Measurements from ENCODE around the gene FHDC1. TPM values are rescaled to one million over a fixed set of nuclear protein-coding genes. Genes with fewer than 3 reads are reported as not detected.
A peak's percentile ranks its signal among the peaks of the same experiment; 100 is the strongest.

Gene FHDC1
- total RNA-seq, 1 experiment from 2014 or later, result 19.9 TPM

- no peak for TF ChIP-seq CTCF (conservative IDR thresholded peaks at IDR 0.05)
- Histone ChIP-seq H3K79me2 (ENCODE audit: insufficient read depth, low read length) (no peaks in the 10 kb centered on the region), H3K23ac (ENCODE audit: insufficient read length, low read depth, low read length) (no peak overlapping the region), H2BK5ac (ENCODE audit: insufficient read length, low read length) (no peak overlapping the region), H3K4me2 (ENCODE audit: insufficient read depth, insufficient read length, low read length) (no peak overlapping the region), H3K9me3 (ENCODE audit: control insufficient read depth, low read depth, low read length) (no peaks in the 10 kb centered on the region), H4K8ac (replicated peaks; ENCODE audit: insufficient read length, low read depth, low read length) (no peak overlapping the region), H3K23me2 (ENCODE audit: insufficient read length, low read depth, low read length, poor library complexity, severe bottlenecking) (no peaks in the 10 kb centered on the region), H4K20me1 (ENCODE audit: control insufficient read depth, insufficient read depth, insufficient read length) (no peaks in the 10 kb centered on the region), H2BK12ac (ENCODE audit: insufficient read length, low read depth, low read length) (no peak overlapping the region), H3K4ac (ENCODE audit: low read depth, low read length) (no peak overlapping the region), H3K27me3 (ENCODE audit: insufficient read depth, low read length) (no peaks in the 10 kb centered on the region), H4K91ac (ENCODE audit: insufficient read length, low read depth, low read length) (no peak overlapping the region), H3K79me1 (ENCODE audit: insufficient read depth, low read depth, low read length, poor library complexity, severe bottlenecking) (no peaks in the 10 kb centered on the region), H3K4me1 (ENCODE audit: insufficient read depth, low read length) (peaks cover 8% of the 10 kb centered on the region; the same call in 1 of the 2 replicates), H3T11ph (ENCODE audit: low read length) (no peak overlapping the region), H3K56ac (ENCODE audit: insufficient read length, low read depth, low read length) (no peak overlapping the region), H3K18ac (ENCODE audit: insufficient read length, low read depth, low read length) (no peak overlapping the region), H2BK15ac (ENCODE audit: low read depth, low read length) (no peak overlapping the region), H2AFZ (ENCODE audit: low read length) (no peak overlapping the region), H3K27ac (ENCODE audit: insufficient read length, low read depth, low read length) (no peak overlapping the region), H2BK120ac (ENCODE audit: low read depth, low read length, poor library complexity, severe bottlenecking) (no peak overlapping the region), H4K5ac (ENCODE audit: insufficient read length, low read depth, low read length) (no peak overlapping the region), H2AK5ac (ENCODE audit: insufficient read length, low read length) (no peak overlapping the region), H3K9ac (ENCODE audit: extremely low read depth, insufficient read length, low read length) (no peak overlapping the region), H3K14ac (ENCODE audit: insufficient read depth, low read length) (no peak overlapping the region), H2BK20ac (ENCODE audit: low read depth, low read length, poor library complexity, severe bottlenecking) (no peak overlapping the region)
- H3K36me3 Mint-ChIP-seq (ENCODE audit: insufficient read depth in 1 of 3, low read depth in 3 of 3), result peaks cover 0 to 15% (median 13%) of the 10 kb centered on the region in 3 experiments
- no peak for DNase-seq
- H3K27me3 Mint-ChIP-seq (ENCODE audit: low read depth), result peaks cover 5% of the 10 kb centered on the region; the same call in 1 of the 2 replicates
- H3K27ac Mint-ChIP-seq, result peak overlapping the region in 1 of 3 experiments; percentile 69; a peak in 1 of 7 replicates
- peaks cover 36 to 42% of the 10 kb centered on the region in 2 experiments for H3K4me1 Mint-ChIP-seq
- no peak overlapping the region for H3K4me3 Mint-ChIP-seq
- no CpG with 5 or more reads among the region's 15 CpGs for WGBS (ENCODE audit: extremely low coverage, insufficient read length, low lambda C conversion rate)
- H3K9me3 Mint-ChIP-seq, result peaks cover 13 to 14% of the 10 kb centered on the region in 2 experiments; a peak in 4 of 5 replicates
Measured at GRCh38 chr4:153008578-153009199, 72.6 kb downstream of the FHDC1 start.

Data from H9 (cell line).